Natural killer cell (primary cell): Measurements from ENCODE around the gene SLC12A1. TPM values are rescaled to one million over a fixed set of nuclear protein-coding genes. Genes with fewer than 3 reads are reported as not detected.

ENCODE experiments used
- ATAC-seq, 3 donors: fragments of 150-1000 bp in 2 of 3; fragments of 200-7000 bp in 1 of 3; cut with Tn5 transposase; 1 replicate in 1 of 3; 2 replicates in 2 of 3; pipeline ENCODE4 v1.10.0; 2021; ENCODE audit warnings: mild to moderate bottlenecking in 2 of 3, moderate library complexity in 2 of 3
- DNase-seq, 2 donors: peaks; one replicate each; pipeline versions ENCODE4 v3.0.0 to v3.0.0-alpha.2; 2013 to 2021; ENCODE audit warnings: mixed read lengths in 1 of 2
- H3K27ac ChIP-seq: one replicate; pipeline ENCODE4 v1.5.1; 2013; ENCODE audit warnings: mild to moderate bottlenecking, low read length
- H3K27me3 ChIP-seq: one replicate; pipeline ENCODE4 v1.6.1; 2013; ENCODE audit warnings: low read length; ENCODE audit not compliant: control insufficient read depth, insufficient read depth
- H3K36me3 ChIP-seq: one replicate; pipeline ENCODE4 v1.6.1; 2013; ENCODE audit warnings: low read length; ENCODE audit not compliant: control insufficient read depth, insufficient read depth
- H3K4me1 ChIP-seq: one replicate; pipeline ENCODE4 v1.6.1; 2013; ENCODE audit warnings: low read length; ENCODE audit not compliant: control insufficient read depth, insufficient read depth
- H3K4me3 ChIP-seq: one replicate; pipeline ENCODE4 v1.5.1; 2013; ENCODE audit warnings: low read length
- H3K9me3 ChIP-seq: one replicate; pipeline ENCODE4 v1.6.1; 2013; ENCODE audit warnings: low read length; ENCODE audit not compliant: control insufficient read depth, insufficient read depth
- H3K27ac Mint-ChIP-seq, 2 donors: one replicate each; pipeline ENCODE4 v1.8.0; 2022; ENCODE audit warnings: mild to moderate bottlenecking in 2 of 2, mixed read lengths in 2 of 2, moderate library complexity in 1 of 2
- H3K27me3 Mint-ChIP-seq, 2 donors: one replicate each; pipeline ENCODE4 v1.8.0; 2022; ENCODE audit warnings: low read depth in 2 of 2, mixed read lengths in 2 of 2
- H3K36me3 Mint-ChIP-seq: one replicate; pipeline ENCODE4 v1.8.0; 2022; ENCODE audit warnings: mixed read lengths
- H3K4me1 Mint-ChIP-seq, 2 donors: one replicate each; pipeline ENCODE4 v1.8.0; 2022; ENCODE audit warnings: mixed read lengths in 2 of 2
- H3K4me3 Mint-ChIP-seq: one replicate; pipeline ENCODE4 v1.8.0; 2022; ENCODE audit warnings: mild to moderate bottlenecking, moderate library complexity, mixed read lengths
- H3K9me3 Mint-ChIP-seq, 2 donors: one replicate each; pipeline ENCODE4 v1.8.0; 2022; ENCODE audit warnings: mixed read lengths in 2 of 2
- WGBS: methylation state at CpG from one replicate; pipeline ENCODE4 v1.1.7; 2013; ENCODE audit warnings: missing lambda C conversion rate; ENCODE audit not compliant: insufficient coverage; 5-methylcytosine and 5-hydroxymethylcytosine counted together
- intact Hi-C: fragments of 100-400 bp; cut with micrococcal nuclease; formaldehyde crosslinking; loops from one replicate; pipeline ENCODE4 v1.14.2; 2022
- total RNA-seq, 4 donors: library from RNA; stranded (reverse); fragments of 120-200 nt in 1 of 4; gene quantifications; one replicate each; pipeline versions ENCODE4 v1.2.3 to v1.2.4, GENCODE V29; 2013 to 2022
- TF ChIP-seq, protein P1 (sequence below): fragments of 200-600 bp; IDR thresholded peaks from one replicate; pipeline ENCODE4 v1.8.0; 2022; ENCODE audit warnings: antibody characterized with exemption

SLC12A1 gene
- total RNA-seq, 3 donors from 2014 or later (not counting 1 experiment from before 2014, with no cell fraction given), result not detected

DNA sequence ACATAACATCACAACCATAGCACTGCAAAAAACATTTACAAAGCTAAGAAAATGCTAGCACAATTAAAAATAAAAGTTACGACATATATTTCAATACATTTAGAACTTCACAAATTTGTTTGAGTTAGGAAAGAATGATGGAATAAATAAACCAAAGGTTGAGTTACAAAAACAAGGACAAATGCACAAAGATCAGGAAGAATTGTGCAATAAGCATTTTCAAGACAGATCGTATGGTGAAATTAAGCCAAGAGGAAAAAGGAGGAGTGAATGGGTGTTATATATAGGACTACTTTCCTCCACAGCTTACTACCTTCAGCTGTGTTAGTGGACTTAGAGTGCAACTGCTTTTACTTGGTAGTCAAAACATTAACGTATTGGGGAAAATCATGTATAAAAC, 20.6 kb upstream of the SLC12A1 start:
- ATAC-seq (no peak), DNase-seq (no peak)
- TF ChIP-seq, protein P1, sequence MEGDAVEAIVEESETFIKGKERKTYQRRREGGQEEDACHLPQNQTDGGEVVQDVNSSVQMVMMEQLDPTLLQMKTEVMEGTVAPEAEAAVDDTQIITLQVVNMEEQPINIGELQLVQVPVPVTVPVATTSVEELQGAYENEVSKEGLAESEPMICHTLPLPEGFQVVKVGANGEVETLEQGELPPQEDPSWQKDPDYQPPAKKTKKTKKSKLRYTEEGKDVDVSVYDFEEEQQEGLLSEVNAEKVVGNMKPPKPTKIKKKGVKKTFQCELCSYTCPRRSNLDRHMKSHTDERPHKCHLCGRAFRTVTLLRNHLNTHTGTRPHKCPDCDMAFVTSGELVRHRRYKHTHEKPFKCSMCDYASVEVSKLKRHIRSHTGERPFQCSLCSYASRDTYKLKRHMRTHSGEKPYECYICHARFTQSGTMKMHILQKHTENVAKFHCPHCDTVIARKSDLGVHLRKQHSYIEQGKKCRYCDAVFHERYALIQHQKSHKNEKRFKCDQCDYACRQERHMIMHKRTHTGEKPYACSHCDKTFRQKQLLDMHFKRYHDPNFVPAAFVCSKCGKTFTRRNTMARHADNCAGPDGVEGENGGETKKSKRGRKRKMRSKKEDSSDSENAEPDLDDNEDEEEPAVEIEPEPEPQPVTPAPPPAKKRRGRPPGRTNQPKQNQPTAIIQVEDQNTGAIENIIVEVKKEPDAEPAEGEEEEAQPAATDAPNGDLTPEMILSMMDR, result no peak
- no peaks in the 10 kb centered on the region for H3K36me3 Mint-ChIP-seq
- H3K4me3 Mint-ChIP-seq, result no peak overlapping the region
- WGBS, result no CpG with 5 or more reads among the region's 3 CpGs
- no peaks in the 10 kb centered on the region for H3K4me1 ChIP-seq
- H3K27ac Mint-ChIP-seq, result no peak overlapping the region
- no peak overlapping the region for H3K4me3 ChIP-seq
- H3K36me3 ChIP-seq, result no peaks in the 10 kb centered on the region
- no peaks in the 10 kb centered on the region for H3K4me1 Mint-ChIP-seq
- no peaks in the 10 kb centered on the region for H3K9me3 ChIP-seq
- intact Hi-C loops, result no loop called here
- peaks cover 0 to 3% of the 10 kb centered on the region in 2 donors for H3K9me3 Mint-ChIP-seq
- H3K27me3 Mint-ChIP-seq, result peaks cover 18 to 27% of the 10 kb centered on the region in 2 donors
- no peak overlapping the region for H3K27ac ChIP-seq
- H3K27me3 ChIP-seq, result peaks cover 12% of the 10 kb centered on the region

DNA sequence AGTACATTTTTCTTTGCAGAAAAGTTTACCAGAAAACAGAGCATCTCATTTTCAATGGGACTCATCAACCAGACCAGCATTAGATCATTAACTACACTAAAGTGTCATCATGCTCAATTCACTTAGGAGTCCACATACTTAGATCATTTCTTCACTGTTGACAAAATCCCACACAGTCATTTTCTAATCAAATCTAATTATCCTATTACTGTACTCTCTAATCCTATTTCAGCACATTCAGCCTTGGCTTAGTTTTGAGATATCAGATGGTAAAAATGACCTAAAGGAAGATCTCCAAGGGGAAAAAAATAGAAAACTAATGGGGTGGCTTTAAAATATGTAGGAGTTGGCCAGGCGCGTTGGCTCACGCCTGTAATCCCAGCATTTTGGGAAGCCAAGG, 19.8 kb upstream of the SLC12A1 start:
- DNase-seq (no peak), ATAC-seq (no peak)
- Histone ChIP-seq H3K27me3 (peaks cover 14% of the 10 kb centered on the region), H3K27ac (no peak overlapping the region), H3K4me1 (no peaks in the 10 kb centered on the region), H3K36me3 (no peaks in the 10 kb centered on the region), H3K9me3 (no peaks in the 10 kb centered on the region), H3K4me3 (no peak overlapping the region)
- peaks cover 2 to 3% of the 10 kb centered on the region in 2 donors for H3K9me3 Mint-ChIP-seq
- TF ChIP-seq, protein P1, result no peak
- 100% methylated on average over 3 of the region's 3 CpGs for WGBS
- no peak overlapping the region for H3K27ac Mint-ChIP-seq
- H3K27me3 Mint-ChIP-seq, result peaks cover 20 to 35% of the 10 kb centered on the region in 2 donors
- H3K4me1 Mint-ChIP-seq, result no peaks in the 10 kb centered on the region
- intact Hi-C loops, result no loop called here
- no peak overlapping the region for H3K4me3 Mint-ChIP-seq
- H3K36me3 Mint-ChIP-seq, result no peaks in the 10 kb centered on the region

DNA sequence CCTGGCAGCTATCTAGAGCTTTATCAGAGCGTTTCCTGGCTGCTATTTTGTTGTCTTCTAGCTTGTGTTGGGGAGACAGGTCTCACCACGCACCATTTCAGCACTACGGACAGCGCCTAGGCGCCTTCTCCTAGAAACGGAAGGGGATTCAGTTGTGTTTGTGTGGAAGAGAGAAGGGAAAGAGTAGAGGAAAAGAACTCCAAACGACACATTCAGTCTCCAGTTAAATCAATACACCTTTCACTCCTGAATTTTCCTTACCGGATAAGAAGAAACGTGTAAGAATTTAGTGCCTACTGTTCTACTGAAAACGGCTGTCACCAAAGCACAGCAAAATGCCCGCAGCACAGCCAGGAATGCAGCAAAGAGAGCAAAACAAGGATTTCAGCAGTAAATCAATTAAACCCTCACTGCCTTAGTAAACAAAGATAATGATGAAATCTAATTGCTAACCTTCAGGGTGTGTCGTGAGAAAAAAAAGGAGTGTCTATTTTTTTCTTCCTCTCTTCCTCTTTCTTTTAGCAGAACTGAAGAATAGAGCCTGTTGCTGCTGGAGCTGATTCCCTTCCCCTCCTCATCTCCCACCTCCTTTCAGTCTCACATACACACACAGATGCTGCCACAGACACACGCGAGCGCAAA, 15.0 kb upstream of the SLC12A1 start:
- Histone ChIP-seq H3K36me3 (no peaks in the 10 kb centered on the region), H3K27me3 (peaks cover 8% of the 10 kb centered on the region), H3K4me1 (no peaks in the 10 kb centered on the region), H3K9me3 (no peaks in the 10 kb centered on the region), H3K4me3 (no peak overlapping the region), H3K27ac (no peak overlapping the region)
- TF ChIP-seq, protein P1, result no peak
- 10% methylated on average over 11 of the region's 15 CpGs for WGBS
- no peak for ATAC-seq
- DNase-seq, result peak in 1 of 2 donors; percentile 48
- Mint-ChIP-seq H3K36me3 (no peaks in the 10 kb centered on the region), H3K27ac (no peak overlapping the region), H3K4me3 (no peak overlapping the region), H3K9me3 (peaks cover 6 to 8% of the 10 kb centered on the region in 2 donors), H3K27me3 (peaks cover 21 to 27% of the 10 kb centered on the region in 2 donors), H3K4me1 (no peaks in the 10 kb centered on the region)
- intact Hi-C loops, result no loop called here
